GM11168 (cell line): ENCODE results near the gene NBPF26.
"Not testable (repeated sequence)": the region's sequence is repeated elsewhere in the genome, so short reads cannot be mapped to it uniquely, and the experiment has no call there.

Experiments used
- in situ Hi-C: fragments of 300-500 bp; cut with MboI; formaldehyde crosslinking; loops from one replicate; pipeline ENCODE4 v1.12.0; 2022; ENCODE audit warnings: low sequenced_read_pairs; ENCODE audit not compliant: unreplicated experiment

NBPF26 gene

GRCh38 chr1:120723715-120724402, at the start of gene NBPF26:
Gene NBPF26, plus strand, starts transcription at chr1:120723945.
- in situ Hi-C loops: not testable (repeated sequence)

- in situ Hi-C loops: not testable (repeated sequence)
Observed at GRCh38 chr1:120680106-120680819, 43.5 kb upstream of the NBPF26 start.

GRCh38 chr1:120680938-120681337, 42.8 kb upstream of the NBPF26 start:
- in situ Hi-C loops: not testable (repeated sequence)

GRCh38 chr1:120684397-120684796, 39.3 kb upstream of the NBPF26 start:
- in situ Hi-C loops: not testable (repeated sequence)

- in situ Hi-C loops: not testable (repeated sequence)
Observed at GRCh38 chr1:120685622-120686021, 38.1 kb upstream of the NBPF26 start.

- in situ Hi-C loops: not testable (repeated sequence)
Observed at GRCh38 chr1:120687250-120687649, 36.5 kb upstream of the NBPF26 start.

- in situ Hi-C loops: not testable (repeated sequence)
Observed at GRCh38 chr1:120700807-120701562, 22.8 kb upstream of the NBPF26 start.

- in situ Hi-C loops: not testable (repeated sequence)
Observed at GRCh38 chr1:120723358-120723714, 409 bp upstream of the NBPF26 start.

- in situ Hi-C loops: not testable (repeated sequence)
Observed at GRCh38 chr1:120724507-120724906, 762 bp downstream of the NBPF26 start.

- in situ Hi-C loops: not testable (repeated sequence)
Observed at GRCh38 chr1:120728811-120729210, 5.1 kb downstream of the NBPF26 start.

GRCh38 chr1:120769090-120769489, 45.3 kb downstream of the NBPF26 start:
- in situ Hi-C loops: not testable (repeated sequence)

- in situ Hi-C loops: not testable (repeated sequence)
Observed at GRCh38 chr1:120805452-120805851, 81.7 kb downstream of the NBPF26 start.

- in situ Hi-C loops: not testable (repeated sequence)
Observed at GRCh38 chr1:120811822-120812221, 88.1 kb downstream of the NBPF26 start.

- in situ Hi-C loops: not testable (repeated sequence)
Observed at GRCh38 chr1:120825051-120825450, 101.3 kb downstream of the NBPF26 start.

- in situ Hi-C loops: not testable (repeated sequence)
Observed at GRCh38 chr1:120826623-120827022, 102.9 kb downstream of the NBPF26 start.

GRCh38 chr1:120844186-120844944, 120.6 kb downstream of the NBPF26 start:
- in situ Hi-C loops: not testable (repeated sequence)

GRCh38 chr1:120844945-120845330, 121.2 kb downstream of the NBPF26 start:
- in situ Hi-C loops: not testable (repeated sequence)

GRCh38 chr1:120849400-120850286, 125.9 kb downstream of the NBPF26 start:
- in situ Hi-C loops: not testable (repeated sequence)

- in situ Hi-C loops: not testable (repeated sequence)
Observed at GRCh38 chr1:120850287-120850536, 126.5 kb downstream of the NBPF26 start.
